Testis (tissue), 3 donors: Measurements from ENCODE around the gene HCLS1. TPM values are rescaled to one million over a fixed set of nuclear protein-coding genes. Genes with fewer than 3 reads are reported as not detected.

Experiments used
- DNase-seq: peaks from one replicate; pipeline ENCODE4 v3.0.0-alpha.2; 2019
- H3K27ac ChIP-seq, 2 donors: fragments of 200-600 bp; sonication (generic); one replicate each; pipeline ENCODE4 v1.5.1; 2019
- H3K27me3 ChIP-seq: fragments of 200-600 bp; sonication (generic); one replicate; pipeline ENCODE4 v1.5.1; 2019
- H3K36me3 ChIP-seq: fragments of 200-600 bp; sonication (generic); one replicate; pipeline ENCODE4 v1.5.1; 2017; ENCODE audit warnings: low read depth; ENCODE audit errors: missing control alignments
- H3K4me1 ChIP-seq: fragments of 200-600 bp; sonication (generic); one replicate; pipeline ENCODE4 v1.5.1; 2019
- H3K4me3 ChIP-seq, 2 donors: fragments of 200-600 bp; sonication (generic); one replicate each; pipeline ENCODE4 v1.5.1; 2017 to 2019
- H3K9me3 ChIP-seq: fragments of 200-600 bp; sonication (generic); one replicate; pipeline ENCODE4 v1.5.1; 2017
- CTCF ChIP-seq, 3 experiments: fragments of 450-650 bp in 2 of 3; fragments of 200-600 bp in 1 of 3; sonication (generic) in 1 of 3; IDR thresholded peaks; one replicate each; pipeline ENCODE4 v1.5.1; 2016 to 2019; ENCODE audit warnings: antibody characterized with exemption in 3 of 3, mild to moderate bottlenecking in 2 of 3, moderate library complexity in 1 of 3
- POLR2A ChIP-seq: fragments of 450-650 bp; IDR thresholded peaks from one replicate; pipeline ENCODE4 v1.6.1; 2017; ENCODE audit warnings: antibody characterized with exemption, mild to moderate bottlenecking, moderate library complexity
- WGBS, 2 donors: methylation state at CpG; one replicate each; pipeline ENCODE4 v1.1.5; 2018; 5-methylcytosine and 5-hydroxymethylcytosine counted together
- intact Hi-C: fragments of 100-400 bp; cut with DNase I; formaldehyde crosslinking; loops from one replicate; pipeline ENCODE4 v1.15.1; 2023; ENCODE audit warnings: low total_unique reads
- polyA plus RNA-seq: library from polyadenylated mRNA; stranded (reverse); fragments of 350-450 nt; fragmentation: Illumina TruSeq; extraction: RNeasy Lipid Tissue Mini Kit (QIAGEN cat#74804); gene quantifications from one replicate; pipeline ENCODE4 v1.2.3, GENCODE V29; 2014; ENCODE audit warnings: low read depth, low replicate concordance; ENCODE audit not compliant: insufficient read depth
- total RNA-seq, 2 donors: library from RNA; depleted of rRNA; stranded (reverse); fragments of >200 nt; gene quantifications; one replicate each; pipeline ENCODE4 v1.2.3, GENCODE V29; 2016

HCLS1 gene
- total and polyA plus RNA-seq, 3 donors from 2014 or later: 8.7 to 17.3 (median 15.6) TPM

- 94 to 96% methylated on average over 5 of the region's 5 CpGs for WGBS, 2 donors
- no peak for DNase-seq
- H3K4me3 ChIP-seq: no peak overlapping the region
- no peaks in the 10 kb centered on the region for H3K36me3 ChIP-seq
- H3K27me3 ChIP-seq: no peaks in the 10 kb centered on the region
- no peak overlapping the region for H3K27ac ChIP-seq
- no peaks in the 10 kb centered on the region for H3K9me3 ChIP-seq
- peaks cover 9% of the 10 kb centered on the region for H3K4me1 ChIP-seq
- intact Hi-C loops: no loop called here
- TF ChIP-seq POLR2A: no peak
- no peak for TF ChIP-seq CTCF (IDR thresholded peaks at IDR 0.05)
These were observed 43.3 kb upstream of the HCLS1 start for GRCh38 chr3:121703973-121704372.

GRCh38 chr3:121698901-121699300, 38.2 kb upstream of the HCLS1 start:
- no peaks in the 10 kb centered on the region for H3K9me3 ChIP-seq

GRCh38 chr3:121698476-121698875, 37.8 kb upstream of the HCLS1 start:
- Histone ChIP-seq H3K9me3 (no peaks in the 10 kb centered on the region), H3K4me1 (peaks cover 24% of the 10 kb centered on the region), H3K27me3 (no peaks in the 10 kb centered on the region), H3K4me3 (no peak overlapping the region), H3K36me3 (no peaks in the 10 kb centered on the region), H3K27ac (peak overlapping the region; percentile 45 to 84)
- DNase-seq: no peak
- WGBS, 2 donors: 63 to 71% methylated on average over 1 of the region's 1 CpG
- intact Hi-C loops: no loop called here
- no peak for TF ChIP-seq POLR2A
- no peak for TF ChIP-seq CTCF (IDR thresholded peaks at IDR 0.05)

More at GRCh38 chr3:121698901-121699300, 38.2 kb upstream of the HCLS1 start:
- Histone ChIP-seq H3K4me1 (peaks cover 24% of the 10 kb centered on the region), H3K4me3 (no peak overlapping the region), H3K27me3 (no peaks in the 10 kb centered on the region), H3K27ac (peak overlapping the region; percentile 78 to 84), H3K36me3 (no peaks in the 10 kb centered on the region)
- intact Hi-C loops: no loop called here
- DNase-seq: peak; percentile 65
- TF ChIP-seq CTCF (IDR thresholded peaks at IDR 0.05) (no peak), POLR2A (no peak)

- no peaks in the 10 kb centered on the region for H3K36me3 ChIP-seq
- intact Hi-C loops: no loop called here
- no peak overlapping the region for H3K4me3 ChIP-seq
- H3K27me3 ChIP-seq: no peaks in the 10 kb centered on the region
- H3K9me3 ChIP-seq: no peaks in the 10 kb centered on the region
- no peak overlapping the region for H3K27ac ChIP-seq
- no peak for DNase-seq
- H3K4me1 ChIP-seq: peaks cover 31% of the 10 kb centered on the region
- TF ChIP-seq POLR2A: no peak
- TF ChIP-seq CTCF (IDR thresholded peaks at IDR 0.05): no peak
- 58 to 65% methylated on average over 3 of the region's 3 CpGs for WGBS, 2 donors
These were observed 35.5 kb upstream of the HCLS1 start for GRCh38 chr3:121696186-121696585.

- no peak for DNase-seq
- H3K4me3 ChIP-seq: no peak overlapping the region
- 55 to 72% methylated on average over 2 of the region's 2 CpGs for WGBS, 2 donors
- no peaks in the 10 kb centered on the region for H3K36me3 ChIP-seq
- no peaks in the 10 kb centered on the region for H3K9me3 ChIP-seq
- no peak for TF ChIP-seq POLR2A
- no peaks in the 10 kb centered on the region for H3K27me3 ChIP-seq
- intact Hi-C loops: no loop called here
- peak overlapping the region; percentile 7 to 55 for H3K27ac ChIP-seq
- peaks cover 13% of the 10 kb centered on the region for H3K4me1 ChIP-seq
These were observed 31.5 kb upstream of the HCLS1 start for GRCh38 chr3:121692010-121692699.
